Esophagus squamous epithelium (tissue), 5 donors: ENCODE data around the gene FAM3C. TPM values are rescaled to one million over a fixed set of nuclear protein-coding genes. Genes with fewer than 3 reads are reported as not detected.

Experiments
- DNase-seq: peaks from one replicate; lab custom pipeline; 2025; lab: John Stamatoyannopoulos, UW
- H3K27ac ChIP-seq, 4 donors: fragments of 200-600 bp; sonication (generic); one replicate each; pipeline ENCODE4 v1.5.1; 2016 to 2019; ENCODE audit warnings: mild to moderate bottlenecking in 1 of 4
- H3K27me3 ChIP-seq, 4 donors: fragments of 200-600 bp; sonication (generic); 1 replicate in 3 of 4; 2 replicates in 1 of 4; pipeline versions ENCODE4 v1.5.1 to v1.6.0; 2017 to 2021; ENCODE audit warnings: antibody characterized with exemption in 1 of 4
- H3K36me3 ChIP-seq, 3 donors: fragments of 200-600 bp; sonication (generic); one replicate each; pipeline ENCODE4 v1.5.1; 2016 to 2019
- H3K4me1 ChIP-seq, 3 donors: fragments of 200-600 bp; sonication (generic); one replicate each; pipeline ENCODE4 v1.5.1; 2017 to 2019
- H3K4me3 ChIP-seq, 4 donors: fragments of 200-600 bp; sonication (generic); 1 replicate in 3 of 4; 2 replicates in 1 of 4; pipeline ENCODE4 v1.5.1; 2016 to 2019; ENCODE audit warnings: mild to moderate bottlenecking in 2 of 4, moderate library complexity in 1 of 4
- H3K9me3 ChIP-seq, 3 donors: fragments of 200-600 bp; sonication (generic); one replicate each; pipeline ENCODE4 v1.5.1; 2016 to 2019
- POLR2A ChIP-seq, 4 donors: fragments of 450-650 bp; IDR thresholded peaks; one replicate each; pipeline ENCODE4 v1.6.1; 2017; ENCODE audit warnings: antibody characterized with exemption in 4 of 4, mild to moderate bottlenecking in 4 of 4, moderate library complexity in 3 of 4
- WGBS, 2 donors: methylation state at CpG; one replicate each; pipeline ENCODE4 v1.1.5; 2018; 5-methylcytosine and 5-hydroxymethylcytosine counted together
- intact Hi-C: fragments of 100-400 bp; cut with DNase I; formaldehyde crosslinking; loops from one replicate; pipeline ENCODE4 v1.15.0; 2022
- total RNA-seq, 4 donors: library from RNA; depleted of rRNA; stranded (reverse); fragments of >200 nt; gene quantifications; one replicate each; pipeline ENCODE4 v1.1.0, GENCODE V29; 2016
- TF ChIP-seq, protein P1 (sequence below), 6 experiments: fragments of 450-650 bp in 4 of 6; fragments of 200-600 bp in 2 of 6; sonication (generic) in 2 of 6; IDR thresholded peaks; one replicate each; pipeline ENCODE4 v1.5.1; 2016 to 2019; ENCODE audit warnings: antibody characterized with exemption in 6 of 6, mild to moderate bottlenecking in 4 of 6, moderate library complexity in 4 of 6
- donor health status: DM: yes; HTN: yes; CAD: no.

The FAM3C gene
- total RNA-seq, 4 donors from 2014 or later: 21.8 to 48.1 (median 45.8) TPM

DNA sequence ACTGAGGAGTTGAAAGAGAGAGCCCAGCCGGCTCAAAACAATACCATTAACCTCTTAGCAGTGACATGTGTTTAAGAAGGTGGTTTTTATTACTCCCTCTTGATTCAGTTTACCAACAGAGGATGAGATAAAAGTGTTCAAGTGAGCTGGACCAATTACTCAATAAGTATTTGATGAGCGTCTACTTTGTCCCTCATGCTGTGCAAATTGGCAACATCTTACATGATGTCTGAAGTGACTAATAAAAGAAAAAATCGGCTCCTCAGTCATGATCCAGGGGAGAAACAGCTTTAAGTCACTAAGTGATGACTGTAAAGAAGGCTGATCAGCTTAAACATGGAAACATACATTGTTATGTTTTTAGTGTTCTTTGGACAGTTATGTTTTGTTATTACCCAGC is 59.5 kb downstream of the FAM3C start:
- no peaks in the 10 kb centered on the region for H3K9me3 ChIP-seq
- intact Hi-C loops: no loop called here
- WGBS, 2 donors: 65 to 70% methylated on average over 3 of the region's 3 CpGs
- H3K36me3 ChIP-seq: no peaks in the 10 kb centered on the region
- H3K4me3 ChIP-seq: no peak overlapping the region
- H3K27me3 ChIP-seq: peaks cover 0 to 41% (median 2%) of the 10 kb centered on the region in 4 donors
- H3K27ac ChIP-seq: no peak overlapping the region
- DNase-seq: no peak
- no peaks in the 10 kb centered on the region for H3K4me1 ChIP-seq
- TF ChIP-seq, protein P1, sequence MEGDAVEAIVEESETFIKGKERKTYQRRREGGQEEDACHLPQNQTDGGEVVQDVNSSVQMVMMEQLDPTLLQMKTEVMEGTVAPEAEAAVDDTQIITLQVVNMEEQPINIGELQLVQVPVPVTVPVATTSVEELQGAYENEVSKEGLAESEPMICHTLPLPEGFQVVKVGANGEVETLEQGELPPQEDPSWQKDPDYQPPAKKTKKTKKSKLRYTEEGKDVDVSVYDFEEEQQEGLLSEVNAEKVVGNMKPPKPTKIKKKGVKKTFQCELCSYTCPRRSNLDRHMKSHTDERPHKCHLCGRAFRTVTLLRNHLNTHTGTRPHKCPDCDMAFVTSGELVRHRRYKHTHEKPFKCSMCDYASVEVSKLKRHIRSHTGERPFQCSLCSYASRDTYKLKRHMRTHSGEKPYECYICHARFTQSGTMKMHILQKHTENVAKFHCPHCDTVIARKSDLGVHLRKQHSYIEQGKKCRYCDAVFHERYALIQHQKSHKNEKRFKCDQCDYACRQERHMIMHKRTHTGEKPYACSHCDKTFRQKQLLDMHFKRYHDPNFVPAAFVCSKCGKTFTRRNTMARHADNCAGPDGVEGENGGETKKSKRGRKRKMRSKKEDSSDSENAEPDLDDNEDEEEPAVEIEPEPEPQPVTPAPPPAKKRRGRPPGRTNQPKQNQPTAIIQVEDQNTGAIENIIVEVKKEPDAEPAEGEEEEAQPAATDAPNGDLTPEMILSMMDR (IDR thresholded peaks at IDR 0.05): no peak
- TF ChIP-seq POLR2A (IDR thresholded peaks at IDR 0.05): no peak

DNA sequence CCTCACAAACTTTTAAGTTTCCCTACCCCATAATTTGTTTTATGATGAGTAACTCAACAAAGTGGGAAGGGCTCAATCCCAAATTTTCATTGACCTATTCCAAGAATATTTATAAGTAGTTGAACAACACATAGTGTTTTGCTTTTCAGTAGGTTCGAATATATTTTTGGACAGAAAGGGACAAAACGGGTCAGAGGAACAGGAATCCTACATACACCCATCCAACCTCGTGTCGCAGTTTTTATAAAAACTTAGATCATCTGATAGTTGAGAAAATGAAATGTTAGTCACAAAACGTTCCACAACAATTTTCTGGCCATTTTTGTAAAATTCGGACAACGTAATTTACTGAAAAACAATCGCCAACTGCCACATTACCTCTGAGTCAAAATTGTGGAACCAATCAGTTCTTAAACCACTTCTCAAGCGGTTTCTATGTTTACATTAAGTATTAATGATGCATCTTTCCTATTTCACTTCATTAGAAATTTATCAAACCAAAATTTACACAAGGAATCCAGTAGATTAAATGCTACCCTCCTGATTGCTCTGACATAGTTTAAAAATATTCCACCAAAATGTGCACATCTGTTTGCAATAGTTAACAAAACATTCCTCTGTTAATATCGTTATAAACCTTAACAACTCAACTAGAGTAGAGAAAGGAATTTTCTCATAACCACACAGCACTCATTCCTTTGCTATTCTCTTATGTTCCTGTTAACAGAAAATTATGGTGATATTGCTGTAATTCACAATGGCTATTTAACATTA is 61.0 kb downstream of the FAM3C start:
- H3K9me3 ChIP-seq: no peaks in the 10 kb centered on the region
- peaks cover 0 to 56% (median 6%) of the 10 kb centered on the region in 4 donors for H3K27me3 ChIP-seq
- H3K27ac ChIP-seq: no peak overlapping the region
- no peak overlapping the region for H3K4me3 ChIP-seq
- intact Hi-C loops: no loop called here
- 83% methylated on average over 10 of the region's 10 CpGs for WGBS, 2 donors
- H3K4me1 ChIP-seq: peaks cover 3 to 7% (median 6%) of the 10 kb centered on the region in 3 donors
- no peaks in the 10 kb centered on the region for H3K36me3 ChIP-seq
- no peak for TF ChIP-seq POLR2A (IDR thresholded peaks at IDR 0.05)
- TF ChIP-seq, protein P1 (IDR thresholded peaks at IDR 0.05): no peak
- no peak for DNase-seq

DNA sequence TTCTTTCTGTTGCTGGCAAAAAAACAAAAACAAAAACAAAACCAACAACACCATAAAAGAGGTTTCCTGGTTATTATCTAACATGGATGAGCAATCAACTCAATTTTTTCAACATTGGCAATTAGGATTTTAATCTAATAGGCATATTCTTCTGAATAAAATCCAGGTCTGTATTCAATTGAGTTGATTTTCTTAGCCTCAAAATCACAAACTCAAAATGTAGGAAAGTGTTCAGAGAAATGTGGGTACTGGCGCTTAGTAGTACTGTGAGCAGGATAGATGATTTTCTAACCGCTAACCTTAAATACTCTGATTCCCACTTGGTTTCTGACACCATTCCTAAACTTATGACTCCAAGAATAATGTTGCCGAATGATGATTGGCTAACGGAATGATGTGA is 61.7 kb downstream of the FAM3C start:
- no peaks in the 10 kb centered on the region for H3K9me3 ChIP-seq
- H3K4me1 ChIP-seq: peaks cover 8 to 14% (median 12%) of the 10 kb centered on the region in 3 donors
- H3K27ac ChIP-seq: no peak overlapping the region
- peaks cover 0 to 63% (median 10%) of the 10 kb centered on the region in 4 donors for H3K27me3 ChIP-seq
- DNase-seq: no peak
- TF ChIP-seq POLR2A (IDR thresholded peaks at IDR 0.05): no peak
- TF ChIP-seq, protein P1 (IDR thresholded peaks at IDR 0.05): no peak
- 95 to 96% methylated on average over 4 of the region's 4 CpGs for WGBS, 2 donors
- H3K4me3 ChIP-seq: no peak overlapping the region
- no peaks in the 10 kb centered on the region for H3K36me3 ChIP-seq
- intact Hi-C loops: no loop called here

DNA sequence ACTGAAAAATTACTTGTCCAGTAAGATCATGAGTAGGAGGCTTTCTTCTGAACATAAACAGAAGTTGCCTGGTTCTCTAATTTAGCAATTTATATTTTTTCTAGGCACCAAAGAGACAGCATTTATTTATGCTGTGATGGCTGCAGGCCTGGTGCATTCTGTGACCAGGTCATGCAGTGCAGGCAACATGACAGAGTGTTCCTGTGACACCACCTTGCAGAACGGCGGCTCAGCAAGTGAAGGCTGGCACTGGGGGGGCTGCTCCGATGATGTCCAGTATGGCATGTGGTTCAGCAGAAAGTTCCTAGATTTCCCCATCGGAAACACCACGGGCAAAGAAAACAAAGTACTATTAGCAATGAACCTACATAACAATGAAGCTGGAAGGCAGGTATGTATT is 64.5 kb downstream of the FAM3C start:
- Histone ChIP-seq H3K27ac (no peak overlapping the region), H3K4me1 (peaks cover 17 to 23% (median 17%) of the 10 kb centered on the region in 3 donors), H3K4me3 (no peak overlapping the region), H3K36me3 (no peaks in the 10 kb centered on the region), H3K27me3 (peaks cover 0 to 80% (median 19%) of the 10 kb centered on the region in 4 donors), H3K9me3 (no peaks in the 10 kb centered on the region)
- no peak for DNase-seq
- TF ChIP-seq, protein P1 (IDR thresholded peaks at IDR 0.05): no peak
- TF ChIP-seq POLR2A (IDR thresholded peaks at IDR 0.05): no peak
- intact Hi-C loops: no loop called here
- WGBS, 2 donors: 67 to 87% methylated on average over 5 of the region's 5 CpGs

DNA sequence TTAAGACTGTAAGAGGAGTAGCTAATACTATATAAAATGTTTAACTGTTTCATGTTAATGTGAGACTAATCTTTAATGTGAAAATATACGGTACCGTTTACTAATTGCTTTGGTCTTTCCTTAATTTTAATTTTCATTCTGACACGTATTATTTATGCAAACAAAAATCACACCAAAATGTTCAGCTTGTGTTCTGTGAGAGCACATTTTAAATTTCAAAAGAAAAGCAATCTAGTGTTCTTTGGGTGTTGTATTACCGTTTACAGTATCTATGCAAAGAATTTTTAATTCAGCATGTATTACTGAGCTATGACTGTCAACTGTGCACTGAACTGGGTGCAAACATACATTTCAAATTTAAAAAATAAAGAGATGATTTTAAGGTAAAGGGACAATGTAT is 65.1 kb downstream of the FAM3C start:
- H3K36me3 ChIP-seq: no peaks in the 10 kb centered on the region
- peaks cover 0 to 80% (median 19%) of the 10 kb centered on the region in 4 donors for H3K27me3 ChIP-seq
- no peak overlapping the region for H3K4me3 ChIP-seq
- DNase-seq: no peak
- intact Hi-C loops: no loop called here
- no peaks in the 10 kb centered on the region for H3K9me3 ChIP-seq
- 75 to 84% methylated on average over 4 of the region's 4 CpGs for WGBS, 2 donors
- no peak overlapping the region for H3K27ac ChIP-seq
- H3K4me1 ChIP-seq: peaks cover 17 to 23% (median 17%) of the 10 kb centered on the region in 3 donors
- TF ChIP-seq POLR2A (IDR thresholded peaks at IDR 0.05): no peak
- TF ChIP-seq, protein P1 (IDR thresholded peaks at IDR 0.05): no peak
